H1 (cell line): Measurements from ENCODE around the gene KRCC1.

Source experiments
- CHD2 ChIP-seq: IDR thresholded peaks from 2 replicates; pipeline ENCODE4 v1.6.1; 2012; ENCODE audit warnings: low read length, improper control_type of control experiment
- CTCF ChIP-seq, 3 experiments: IDR thresholded peaks; 1 replicate in 2 of 3; 2 replicates in 1 of 3; pipeline versions ENCODE4 v1.5.1 to v1.6.1; 2011; ENCODE audit warnings: low read length in 3 of 3, mild to moderate bottlenecking in 3 of 3, inconsistent platforms in 2 of 3, low read depth in 1 of 3, moderate library complexity in 1 of 3; ENCODE audit not compliant: insufficient read depth in 1 of 3; ENCODE audit errors: control extremely low read depth in 1 of 3
- KDM1A ChIP-seq: fragments of 200-600, 300-600 bp; sonication (generic); IDR thresholded peaks from 2 replicates; pipeline ENCODE4 v1.7.1; 2016; ENCODE audit warnings: mild to moderate bottlenecking, low read length, borderline replicate concordance
- POLR2A ChIP-seq, 2 experiments: IDR thresholded peaks; 1 replicate in 1 of 2; 2 replicates in 1 of 2; pipeline ENCODE4 v1.6.1; 2011; ENCODE audit warnings: low read depth in 2 of 2, low read length in 2 of 2, mild to moderate bottlenecking in 2 of 2; ENCODE audit errors: control extremely low read depth in 1 of 2
- POLR2AphosphoS5 ChIP-seq: IDR thresholded peaks from 2 replicates; pipeline ENCODE4 v1.6.1; 2011; ENCODE audit warnings: low read depth, low read length
- RAD21 ChIP-seq, 2 experiments: IDR thresholded peaks in 1 of 2; conservative IDR thresholded peaks in 1 of 2; 2 replicates each; pipeline ENCODE4 v1.6.1; 2011; ENCODE audit warnings: low read depth in 2 of 2, low read length in 2 of 2, improper control_type of control experiment in 1 of 2, inconsistent platforms in 1 of 2, mild to moderate bottlenecking in 1 of 2, moderate library complexity in 1 of 2
- RFX5 ChIP-seq: IDR thresholded peaks from 2 replicates; pipeline ENCODE4 v1.6.1; 2011; ENCODE audit warnings: low read depth, low read length, improper control_type of control experiment, borderline replicate concordance
- SIX5 ChIP-seq: IDR thresholded peaks from 2 replicates; pipeline ENCODE4 v1.6.1; 2011; ENCODE audit warnings: mild to moderate bottlenecking, low read depth, low read length
- SRF ChIP-seq: IDR thresholded peaks from 2 replicates; pipeline ENCODE4 v1.6.1; 2011; ENCODE audit warnings: mild to moderate bottlenecking, low read depth, low read length, moderate library complexity
- SUZ12 ChIP-seq: fragments of 200-600 bp; sonication (generic); IDR thresholded peaks from 2 replicates; pipeline ENCODE4 v1.6.1; 2012; ENCODE audit warnings: mild to moderate bottlenecking, inconsistent platforms, low read length, moderate library complexity, mixed read lengths
- TCF12 ChIP-seq: IDR thresholded peaks from 2 replicates; pipeline ENCODE4 v1.6.1; 2011; ENCODE audit warnings: low read depth, mild to moderate bottlenecking, low read length
- TF ChIP-seq, protein P1 (sequence below): IDR thresholded peaks from 2 replicates; pipeline ENCODE4 v1.6.1; 2012; ENCODE audit warnings: low read length, inconsistent platforms
- TF ChIP-seq, protein P2 (sequence below): IDR thresholded peaks from 2 replicates; pipeline ENCODE4 v1.6.1; 2012; ENCODE audit warnings: inconsistent platforms

DNA sequence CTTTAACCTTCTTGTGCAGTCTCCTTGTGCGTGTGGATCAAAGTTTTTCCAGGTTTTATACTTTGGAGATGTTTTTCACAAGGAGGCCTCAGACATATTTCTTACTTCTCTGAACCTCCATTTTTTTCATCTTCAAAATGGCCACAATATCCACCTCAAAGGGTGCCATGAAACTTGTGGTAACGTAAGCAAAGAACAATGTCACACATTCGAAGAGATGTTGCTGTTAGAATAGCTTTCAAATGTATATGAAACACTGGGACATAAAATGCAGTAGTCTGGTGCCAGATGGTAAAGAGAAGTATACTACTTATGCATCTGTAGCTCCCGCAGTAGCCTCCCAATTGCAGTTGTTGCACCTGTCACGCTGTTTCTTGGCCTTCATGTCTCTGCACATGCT, 2.6 kb upstream of the KRCC1 start:
- TF ChIP-seq, protein P1, sequence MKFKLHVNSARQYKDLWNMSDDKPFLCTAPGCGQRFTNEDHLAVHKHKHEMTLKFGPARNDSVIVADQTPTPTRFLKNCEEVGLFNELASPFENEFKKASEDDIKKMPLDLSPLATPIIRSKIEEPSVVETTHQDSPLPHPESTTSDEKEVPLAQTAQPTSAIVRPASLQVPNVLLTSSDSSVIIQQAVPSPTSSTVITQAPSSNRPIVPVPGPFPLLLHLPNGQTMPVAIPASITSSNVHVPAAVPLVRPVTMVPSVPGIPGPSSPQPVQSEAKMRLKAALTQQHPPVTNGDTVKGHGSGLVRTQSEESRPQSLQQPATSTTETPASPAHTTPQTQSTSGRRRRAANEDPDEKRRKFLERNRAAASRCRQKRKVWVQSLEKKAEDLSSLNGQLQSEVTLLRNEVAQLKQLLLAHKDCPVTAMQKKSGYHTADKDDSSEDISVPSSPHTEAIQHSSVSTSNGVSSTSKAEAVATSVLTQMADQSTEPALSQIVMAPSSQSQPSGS, result no peak
- TF ChIP-seq SRF (no peak), RFX5 (no peak), CTCF (IDR thresholded peaks at IDR 0.05; ENCODE audit: control extremely low read depth in 1 of 3, insufficient read depth in 1 of 3, low read depth in 1 of 3, low read length in 3 of 3) (no peak), SIX5 (no peak), POLR2A (IDR thresholded peaks at IDR 0.05; ENCODE audit: control extremely low read depth in 1 of 2, low read depth in 2 of 2, low read length in 2 of 2) (no peak), SUZ12 (no peak), RAD21 (IDR thresholded peaks at IDR 0.05 in 1 of 2, conservative IDR thresholded peaks at IDR 0.05 in 1 of 2; ENCODE audit: low read depth in 2 of 2, low read length in 2 of 2) (no peak), KDM1A (no peak), CHD2 (no peak), TCF12 (no peak), POLR2AphosphoS5 (no peak)
- TF ChIP-seq, protein P2, sequence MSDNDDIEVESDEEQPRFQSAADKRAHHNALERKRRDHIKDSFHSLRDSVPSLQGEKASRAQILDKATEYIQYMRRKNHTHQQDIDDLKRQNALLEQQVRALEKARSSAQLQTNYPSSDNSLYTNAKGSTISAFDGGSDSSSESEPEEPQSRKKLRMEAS, result no peak
